Trophoblast cell (in vitro differentiated cells and primary cell): Measurements from ENCODE around the gene MAPK4.

Experiments used
- DNase-seq, 2 donors: peaks; one replicate each; pipeline ENCODE4 v3.0.0-alpha.2; 2016
- H2AFZ ChIP-seq: 2 replicates; pipeline ENCODE4 v1.6.1; 2013; ENCODE audit warnings: low read length, moderate library complexity, mild to moderate bottlenecking; ENCODE audit not compliant: insufficient read depth, poor library complexity
- H2AK5ac ChIP-seq: 2 replicates; pipeline ENCODE4 v1.6.1; 2013; ENCODE audit warnings: mild to moderate bottlenecking, low read length
- H2BK120ac ChIP-seq: 2 replicates; pipeline ENCODE4 v1.6.1; 2013; ENCODE audit warnings: low read length, mild to moderate bottlenecking, moderate library complexity; ENCODE audit not compliant: insufficient read depth, poor library complexity
- H2BK12ac ChIP-seq: 2 replicates; pipeline ENCODE4 v1.6.1; 2013; ENCODE audit warnings: mild to moderate bottlenecking, low read length, moderate library complexity
- H2BK5ac ChIP-seq: 2 replicates; pipeline ENCODE4 v1.6.1; 2013; ENCODE audit warnings: low read length, low read depth, moderate library complexity, mild to moderate bottlenecking; ENCODE audit not compliant: poor library complexity
- H3K14ac ChIP-seq: 2 replicates; pipeline ENCODE4 v1.6.1; 2013; ENCODE audit warnings: mild to moderate bottlenecking, low read length
- H3K18ac ChIP-seq: 2 replicates; pipeline ENCODE4 v1.6.1; 2013; ENCODE audit warnings: mild to moderate bottlenecking, low read length
- H3K23ac ChIP-seq: 2 replicates; pipeline ENCODE4 v1.6.1; 2013; ENCODE audit warnings: low read length
- H3K27ac ChIP-seq: 2 replicates; pipeline ENCODE4 v1.5.1; 2013; ENCODE audit warnings: low read depth, mild to moderate bottlenecking, inconsistent platforms, low read length, moderate library complexity
- H3K27me3 ChIP-seq: 2 replicates; pipeline ENCODE4 v1.6.1; 2013; ENCODE audit warnings: inconsistent platforms, mild to moderate bottlenecking, low read length, moderate library complexity; ENCODE audit not compliant: insufficient read depth
- H3K36me3 ChIP-seq, 2 experiments: 1 replicate in 1 of 2; 2 replicates in 1 of 2; pipeline ENCODE4 v1.6.1; 2013; ENCODE audit warnings: low read length in 2 of 2, mild to moderate bottlenecking in 2 of 2, moderate library complexity in 1 of 2; ENCODE audit not compliant: insufficient read depth in 2 of 2, control insufficient read depth in 1 of 2
- H3K4ac ChIP-seq: 2 replicates; pipeline ENCODE4 v1.6.1; 2013; ENCODE audit warnings: low read depth, mild to moderate bottlenecking, low read length, moderate library complexity
- H3K4me1 ChIP-seq, 2 experiments: 1 replicate in 1 of 2; 2 replicates in 1 of 2; pipeline ENCODE4 v1.6.1; 2013; ENCODE audit warnings: low read length in 2 of 2, mild to moderate bottlenecking in 2 of 2, moderate library complexity in 1 of 2; ENCODE audit not compliant: insufficient read depth in 2 of 2, control insufficient read depth in 1 of 2
- H3K4me2 ChIP-seq: 2 replicates; pipeline ENCODE4 v1.6.1; 2013; ENCODE audit warnings: inconsistent platforms, mild to moderate bottlenecking, low read length, moderate library complexity
- H3K4me3 ChIP-seq: 2 replicates; pipeline ENCODE4 v1.5.1; 2013; ENCODE audit warnings: mild to moderate bottlenecking, low read depth, low read length, inconsistent platforms
- H3K79me1 ChIP-seq: one replicate; pipeline ENCODE4 v1.6.1; 2013; ENCODE audit warnings: low read length
- H3K79me2 ChIP-seq: 2 replicates; pipeline ENCODE4 v1.6.1; 2013; ENCODE audit warnings: low read length, mild to moderate bottlenecking; ENCODE audit not compliant: control insufficient read depth, insufficient read depth, poor library complexity
- H3K9ac ChIP-seq: 2 replicates; pipeline ENCODE4 v1.6.1; 2013; ENCODE audit warnings: mild to moderate bottlenecking, low read length
- H3K9me3 ChIP-seq: 2 replicates; pipeline ENCODE4 v1.6.1; 2013; ENCODE audit warnings: low read depth, mild to moderate bottlenecking, control low read depth, inconsistent platforms, low read length; ENCODE audit not compliant: insufficient read depth
- H4K12ac ChIP-seq: 2 replicates; pipeline ENCODE4 v1.6.1; 2013; ENCODE audit warnings: low read depth, mild to moderate bottlenecking, low read length, moderate library complexity
- H4K8ac ChIP-seq: 2 replicates; pipeline ENCODE4 v1.6.1; 2013; ENCODE audit warnings: low read depth, mild to moderate bottlenecking, low read length, moderate library complexity
- H4K91ac ChIP-seq: one replicate; pipeline ENCODE4 v1.6.1; 2013; ENCODE audit warnings: low read depth, mild to moderate bottlenecking, low read length, moderate library complexity
- WGBS: extraction: QIAGEN DNeasy Blood & Tissue Kit; methylation state at CpG from one replicate; pipeline ENCODE4 v1.1.7; 2013; ENCODE audit warnings: missing lambda C conversion rate; ENCODE audit not compliant: insufficient read length, insufficient coverage; ENCODE audit errors: extremely low coverage; 5-methylcytosine and 5-hydroxymethylcytosine counted together

The MAPK4 gene

GRCh38 chr18:50662775-50663383, 103.0 kb downstream of the MAPK4 start:
- H2BK12ac ChIP-seq: no peak overlapping the region
- no peak overlapping the region for H4K8ac ChIP-seq
- H3K79me1 ChIP-seq: no peaks in the 10 kb centered on the region
- H3K9me3 ChIP-seq: peaks cover 2% of the 10 kb centered on the region
- H3K4ac ChIP-seq: no peak overlapping the region
- H4K91ac ChIP-seq: no peak overlapping the region
- H4K12ac ChIP-seq: no peak overlapping the region
- DNase-seq: no peak
- H2BK120ac ChIP-seq: no peak overlapping the region
- no peaks in the 10 kb centered on the region for H3K27me3 ChIP-seq
- H3K79me2 ChIP-seq: no peaks in the 10 kb centered on the region
- WGBS: no CpG with 5 or more reads among the region's 10 CpGs
- no peak overlapping the region for H2AK5ac ChIP-seq
- H3K23ac ChIP-seq: no peak overlapping the region
- no peak overlapping the region for H3K4me3 ChIP-seq
- H2BK5ac ChIP-seq: no peak overlapping the region
- no peak overlapping the region for H3K14ac ChIP-seq
- no peaks in the 10 kb centered on the region for H3K36me3 ChIP-seq
- no peak overlapping the region for H3K9ac ChIP-seq
- H3K18ac ChIP-seq: no peak overlapping the region
- H2AFZ ChIP-seq: no peak overlapping the region
- no peak overlapping the region for H3K4me2 ChIP-seq
- H3K4me1 ChIP-seq: peaks cover 3 to 6% of the 10 kb centered on the region in 2 experiments
- no peak overlapping the region for H3K27ac ChIP-seq

- WGBS: no CpG with 5 or more reads among the region's 40 CpGs
- no peak for DNase-seq
Measured at GRCh38 chr18:50663626-50664441, 103.9 kb downstream of the MAPK4 start.

GRCh38 chr18:50665015-50665414, 105.1 kb downstream of the MAPK4 start:
- no CpG with 5 or more reads among the region's 6 CpGs for WGBS

More at GRCh38 chr18:50663626-50664441, 103.9 kb downstream of the MAPK4 start:
- H3K4ac ChIP-seq: no peak overlapping the region
- H3K27me3 ChIP-seq: no peaks in the 10 kb centered on the region
- H3K4me3 ChIP-seq: no peak overlapping the region
- no peak overlapping the region for H2AK5ac ChIP-seq
- no peak overlapping the region for H2BK5ac ChIP-seq
- peaks cover 3 to 6% of the 10 kb centered on the region in 2 experiments for H3K4me1 ChIP-seq
- H3K18ac ChIP-seq: no peak overlapping the region
- H3K9ac ChIP-seq: no peak overlapping the region
- no peak overlapping the region for H4K8ac ChIP-seq
- H3K27ac ChIP-seq: no peak overlapping the region
- no peaks in the 10 kb centered on the region for H3K79me1 ChIP-seq
- H3K14ac ChIP-seq: no peak overlapping the region
- H3K4me2 ChIP-seq: no peak overlapping the region
- H3K23ac ChIP-seq: no peak overlapping the region
- no peak overlapping the region for H2AFZ ChIP-seq
- no peak overlapping the region for H4K12ac ChIP-seq
- H3K36me3 ChIP-seq: no peaks in the 10 kb centered on the region
- no peaks in the 10 kb centered on the region for H3K79me2 ChIP-seq
- H4K91ac ChIP-seq: no peak overlapping the region
- H2BK12ac ChIP-seq: no peak overlapping the region
- H2BK120ac ChIP-seq: no peak overlapping the region
- H3K9me3 ChIP-seq: peaks cover 2% of the 10 kb centered on the region

GRCh38 chr18:50665519-50665918, 105.6 kb downstream of the MAPK4 start:
- Histone ChIP-seq H3K9me3 (peaks cover 2% of the 10 kb centered on the region), H3K14ac (no peak overlapping the region), H3K27me3 (no peaks in the 10 kb centered on the region), H3K9ac (no peak overlapping the region), H3K23ac (no peak overlapping the region), H3K18ac (no peak overlapping the region), H3K4me1 (peaks cover 3% of the 10 kb centered on the region in 2 experiments), H2BK5ac (no peak overlapping the region), H4K12ac (no peak overlapping the region), H3K4me3 (no peak overlapping the region), H2AK5ac (no peak overlapping the region), H3K4me2 (peak overlapping the region; percentile 8), H2BK120ac (no peak overlapping the region), H3K79me1 (no peaks in the 10 kb centered on the region), H4K91ac (no peak overlapping the region), H4K8ac (no peak overlapping the region), H3K36me3 (no peaks in the 10 kb centered on the region), H3K27ac (no peak overlapping the region), H3K79me2 (no peaks in the 10 kb centered on the region), H2AFZ (no peak overlapping the region), H2BK12ac (no peak overlapping the region), H3K4ac (no peak overlapping the region)
- DNase-seq: no peak

More at GRCh38 chr18:50665015-50665414, 105.1 kb downstream of the MAPK4 start:
- Histone ChIP-seq H3K4me3 (no peak overlapping the region), H3K36me3 (no peaks in the 10 kb centered on the region), H3K27me3 (no peaks in the 10 kb centered on the region), H3K23ac (no peak overlapping the region), H2BK120ac (no peak overlapping the region), H3K79me1 (no peaks in the 10 kb centered on the region), H3K14ac (no peak overlapping the region), H2BK12ac (no peak overlapping the region), H3K4me2 (no peak overlapping the region), H3K18ac (no peak overlapping the region), H2AFZ (no peak overlapping the region), H3K4me1 (peaks cover 3% of the 10 kb centered on the region in 2 experiments), H4K91ac (no peak overlapping the region), H3K27ac (no peak overlapping the region), H3K9me3 (peaks cover 2% of the 10 kb centered on the region), H4K12ac (no peak overlapping the region), H2BK5ac (no peak overlapping the region), H3K79me2 (no peaks in the 10 kb centered on the region), H2AK5ac (no peak overlapping the region), H3K9ac (no peak overlapping the region), H3K4ac (no peak overlapping the region), H4K8ac (no peak overlapping the region)
- no peak for DNase-seq
